SK-N-SH (cell line): ENCODE results near the gene EEF1B2. TPM values are rescaled to one million over a fixed set of nuclear protein-coding genes. Genes with fewer than 3 reads are reported as not detected.

Experiments
- CTCF ChIA-PET: fragments of 300-600, 350-600 bp; formaldehyde crosslinking; extraction: SDS; loops from one replicate; lab custom pipeline; 2021; lab: Yijun Ruan, JAX
- POLR2A ChIA-PET: fragments of 350-600 bp; sonication (Branson Sonifier 250); formaldehyde crosslinking; extraction: SDS; loops from one replicate; lab custom pipeline; 2020; ENCODE audit warnings: antibody characterized with exemption, inconsistent platforms; lab: Yijun Ruan, JAX
- DNase-seq: peaks from one replicate; pipeline ENCODE4 v3.0.0; 2012
- H2AFZ ChIP-seq: fragments of 200-600 bp; sonication (generic); 2 replicates; pipeline ENCODE4 v1.8.1; 2016; ENCODE audit warnings: antibody characterized with exemption, mild to moderate bottlenecking, low read depth
- H3F3A ChIP-seq: fragments of 200-600 bp; sonication (generic); replicated peaks from 2 replicates; pipeline ENCODE3; 2016; ENCODE audit warnings: antibody characterized with exemption, mild to moderate bottlenecking; ENCODE audit not compliant: insufficient read depth
- H3K27ac ChIP-seq, 2 experiments: fragments of 200-500 bp in 1 of 2; fragments of 200-600 bp in 1 of 2; sonication (Bioruptor generic) in 1 of 2; sonication (generic), shearing (Covaris generic) in 1 of 2; 2 replicates each; pipeline versions ENCODE4 v1.5.1 to v1.6.1; 2014 to 2016; ENCODE audit warnings: low read depth in 2 of 2, inconsistent platforms in 1 of 2, low read length in 1 of 2, mild to moderate bottlenecking in 1 of 2, mixed read lengths in 1 of 2
- H3K27me3 ChIP-seq: fragments of 200-600 bp; sonication (generic), shearing (Covaris generic); 2 replicates; pipeline ENCODE4 v1.6.1; 2016; ENCODE audit warnings: mixed run types; ENCODE audit not compliant: insufficient read depth
- H3K36me3 ChIP-seq, 2 experiments: fragments of 200-500 bp in 1 of 2; fragments of 200-600 bp in 1 of 2; sonication (Bioruptor generic) in 1 of 2; sonication (generic) in 1 of 2; replicated peaks in 1 of 2; 2 replicates each; pipeline versions ENCODE3 to v1.5.1; 2014 to 2016; ENCODE audit warnings: low read length in 1 of 2, mild to moderate bottlenecking in 1 of 2; ENCODE audit not compliant: insufficient read depth in 2 of 2, control insufficient read depth in 1 of 2
- H3K4me1 ChIP-seq, 2 experiments: fragments of 200-500 bp in 1 of 2; fragments of 200-600 bp in 1 of 2; sonication (Bioruptor generic) in 1 of 2; sonication (generic), shearing (Covaris generic) in 1 of 2; 2 replicates each; pipeline versions ENCODE4 v1.5.1 to v1.6.1; 2014 to 2016; ENCODE audit warnings: low read depth in 1 of 2, low read length in 1 of 2, mixed run types in 1 of 2; ENCODE audit not compliant: insufficient read depth in 2 of 2, control insufficient read depth in 1 of 2
- H3K4me2 ChIP-seq: fragments of 200-600 bp; sonication (generic), shearing (Covaris generic); 2 replicates; pipeline ENCODE4 v1.6.1; 2017; ENCODE audit warnings: mixed run types
- H3K4me3 ChIP-seq, 2 experiments: fragments of 200-500 bp in 1 of 2; fragments of 200-600 bp in 1 of 2; sonication (Bioruptor generic) in 1 of 2; sonication (generic), shearing (Covaris generic) in 1 of 2; 2 replicates each; pipeline versions ENCODE4 v1.5.1 to v1.8.1; 2014 to 2016; ENCODE audit warnings: low read depth in 2 of 2, inconsistent platforms in 1 of 2, low read length in 1 of 2, mild to moderate bottlenecking in 1 of 2, mixed read lengths in 1 of 2, moderate library complexity in 1 of 2
- H3K79me2 ChIP-seq: fragments of 200-600 bp; sonication (generic); 2 replicates; pipeline ENCODE4 v1.8.1; 2017; ENCODE audit warnings: mild to moderate bottlenecking; ENCODE audit not compliant: insufficient read depth
- H3K9ac ChIP-seq: fragments of 200-600 bp; sonication (generic); 2 replicates; pipeline ENCODE4 v1.6.1; 2017; ENCODE audit warnings: mixed run types
- H3K9me2 ChIP-seq: fragments of 200-600 bp; sonication (generic); 2 replicates; pipeline ENCODE4 v1.6.1; 2017; ENCODE audit warnings: mixed run types
- H3K9me3 ChIP-seq: fragments of 200-600 bp; sonication (generic); 2 replicates; pipeline ENCODE4 v1.6.1; 2017; ENCODE audit warnings: mixed run types, mild to moderate bottlenecking, moderate library complexity
- H4K20me1 ChIP-seq: fragments of 200-600 bp; sonication (generic); 2 replicates; pipeline ENCODE4 v1.6.1; 2017; ENCODE audit warnings: mild to moderate bottlenecking, mixed run types; ENCODE audit not compliant: insufficient read depth
- CHD2 ChIP-seq: fragments of 150-350 bp; IDR thresholded peaks from 2 replicates; pipeline ENCODE4 v1.6.1; 2018; ENCODE audit warnings: low read length; ENCODE audit not compliant: partially characterized antibody
- EP300 ChIP-seq, 2 experiments: IDR thresholded peaks; 2 replicates each; pipeline versions ENCODE4 v1.4.0 to v1.6.1; 2012; ENCODE audit warnings: borderline replicate concordance in 1 of 2, low read depth in 1 of 2, low read length in 1 of 2
- EZH2phosphoT487 ChIP-seq: fragments of 200-600 bp; sonication (generic); IDR thresholded peaks from 2 replicates; pipeline ENCODE4 v1.6.1; 2017; ENCODE audit warnings: low read depth, mixed run types, mild to moderate bottlenecking, antibody characterized with exemption, moderate library complexity, borderline replicate concordance
- FOXJ3 ChIP-seq: sonication (generic); formaldehyde crosslinking; IDR thresholded peaks from 2 replicates; pipeline ENCODE4 v1.5.1; 2020; ENCODE audit warnings: mild to moderate bottlenecking, missing genetic modification reagents
- FOXM1 ChIP-seq: IDR thresholded peaks from 2 replicates; pipeline ENCODE4 v1.4.0; 2012; ENCODE audit warnings: low read depth, mild to moderate bottlenecking
- GATA2 ChIP-seq: sonication (generic); formaldehyde crosslinking; IDR thresholded peaks from 2 replicates; pipeline ENCODE4 v1.5.0; 2020; ENCODE audit warnings: mild to moderate bottlenecking, missing genetic modification reagents
- MEF2A ChIP-seq: IDR thresholded peaks from 2 replicates; pipeline ENCODE4 v1.4.0; 2012; ENCODE audit warnings: low read depth, borderline replicate concordance
- MXI1 ChIP-seq: IDR thresholded peaks from 2 replicates; pipeline ENCODE4 v1.6.1; 2012; ENCODE audit warnings: mild to moderate bottlenecking, low read depth, low read length, improper control_type of control experiment
- NFIC ChIP-seq: IDR thresholded peaks from 2 replicates; pipeline ENCODE4 v1.4.0; 2012; ENCODE audit warnings: borderline replicate concordance
- NRF1 ChIP-seq: IDR thresholded peaks from 2 replicates; pipeline ENCODE4 v1.6.1; 2012; ENCODE audit warnings: low read depth, mild to moderate bottlenecking, low read length
- POLR2AphosphoS5 ChIP-seq: IDR thresholded peaks from 2 replicates; pipeline ENCODE4 v1.6.1; 2012; ENCODE audit warnings: low read depth, low read length
- RCOR1 ChIP-seq: fragments of 150-350 bp; IDR thresholded peaks from 2 replicates; pipeline ENCODE4 v1.6.1; 2017; ENCODE audit warnings: antibody characterized with exemption, low read length
- SIN3A ChIP-seq: IDR thresholded peaks from 2 replicates; pipeline ENCODE4 v1.6.1; 2012; ENCODE audit warnings: low read depth, mild to moderate bottlenecking, low read length, moderate library complexity, borderline replicate concordance
- SMC3 ChIP-seq: IDR thresholded peaks from 2 replicates; pipeline ENCODE4 v1.6.1; 2012; ENCODE audit warnings: low read depth, low read length, improper control_type of control experiment
- TCF12 ChIP-seq: IDR thresholded peaks from 2 replicates; pipeline ENCODE4 v1.4.0; 2012
- TEAD4 ChIP-seq: IDR thresholded peaks from 2 replicates; pipeline ENCODE4 v1.4.0; 2012; ENCODE audit warnings: mild to moderate bottlenecking, borderline replicate concordance; ENCODE audit not compliant: insufficient read depth
- WGBS: methylation state at CpG from one replicate; pipeline ENCODE4 v1.1.6; 2017; ENCODE audit warnings: low lambda C conversion rate; 5-methylcytosine and 5-hydroxymethylcytosine counted together
- polyA plus RNA-seq, 3 experiments: library from polyadenylated mRNA; depleted of rRNA; stranded (reverse); fragments of >200 nt; gene quantifications; 2 replicates each; pipeline ENCODE4 v1.2.3, GENCODE V29; 2012
- TF ChIP-seq, protein P1 (sequence below): IDR thresholded peaks from 2 replicates; pipeline ENCODE4 v1.4.0; 2012; ENCODE audit warnings: low read depth, borderline replicate concordance
- TF ChIP-seq, protein P2 (sequence below): IDR thresholded peaks from 2 replicates; pipeline ENCODE4 v1.4.0; 2012; ENCODE audit warnings: low read depth, borderline replicate concordance
- TF ChIP-seq, protein P3 (sequence below): IDR thresholded peaks from 2 replicates; pipeline ENCODE4 v1.4.0; 2012; ENCODE audit warnings: low read depth
- TF ChIP-seq, protein P4 (sequence below): fragments of 150-350 bp; IDR thresholded peaks from 2 replicates; pipeline ENCODE4 v1.6.1; 2017; ENCODE audit warnings: antibody characterized with exemption, low read length, low read depth, borderline replicate concordance
- TF ChIP-seq, protein P5 (sequence below): fragments of 200-600 bp; sonication (generic); IDR thresholded peaks from 2 replicates; pipeline ENCODE4 v1.6.1; 2017; ENCODE audit warnings: antibody characterized with exemption, mild to moderate bottlenecking, moderate library complexity

The EEF1B2 gene
- polyA plus RNA-seq, 1 of the 3 experiments (the other 2 are of a cell fraction): 815 TPM

DNA sequence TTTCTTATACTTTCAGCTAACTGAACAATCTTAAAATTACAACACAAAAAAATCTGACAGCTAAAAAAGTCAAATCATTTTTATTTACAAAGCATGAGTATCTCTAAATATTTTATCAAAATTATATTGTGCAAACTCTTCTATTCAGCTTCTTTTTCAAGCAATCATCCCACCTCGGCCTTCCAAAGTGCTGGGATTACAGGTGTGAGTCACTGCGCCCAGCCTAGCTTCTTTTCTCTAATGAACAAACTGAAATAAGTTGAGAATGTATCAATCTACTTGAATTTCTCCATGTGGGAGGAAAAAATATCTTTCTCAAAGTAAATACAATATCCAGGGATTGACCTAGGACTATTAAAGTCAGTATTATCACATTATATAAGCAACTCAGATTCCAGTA lies 15.3 kb upstream of the EEF1B2 start:
- no peaks in the 10 kb centered on the region for H4K20me1 ChIP-seq
- 90% methylated on average over 2 of the region's 2 CpGs for WGBS

DNA sequence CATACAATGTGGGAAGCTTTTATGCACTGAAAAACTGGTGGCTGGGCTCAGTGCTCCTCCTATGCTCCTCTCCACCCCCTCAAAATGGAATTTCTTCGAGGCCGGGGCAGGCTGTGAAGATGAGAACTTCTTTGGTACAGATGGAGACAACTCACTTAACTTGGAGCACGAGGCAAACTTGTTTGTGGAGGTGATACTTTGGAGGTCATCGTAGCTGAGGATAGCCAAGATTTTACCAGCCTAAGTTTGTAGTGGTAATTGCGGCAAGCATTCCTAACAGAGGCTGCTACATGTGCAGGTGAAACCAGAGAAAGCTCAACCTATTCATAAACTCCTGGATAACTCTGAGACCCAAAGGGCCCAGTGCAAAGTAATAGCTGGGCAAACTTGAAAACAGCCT lies 14.0 kb upstream of the EEF1B2 start:
- WGBS: 80% methylated on average over 5 of the region's 5 CpGs
- TF ChIP-seq GATA2 (CRISPR knock-in tag) (no peak), EP300 (IDR thresholded peaks at IDR 0.05; ENCODE audit: borderline replicate concordance in 1 of 2, low read depth in 1 of 2, low read length in 1 of 2) (no peak), SMC3 (no peak), FOXM1 (no peak)
- TF ChIP-seq, protein P1, sequence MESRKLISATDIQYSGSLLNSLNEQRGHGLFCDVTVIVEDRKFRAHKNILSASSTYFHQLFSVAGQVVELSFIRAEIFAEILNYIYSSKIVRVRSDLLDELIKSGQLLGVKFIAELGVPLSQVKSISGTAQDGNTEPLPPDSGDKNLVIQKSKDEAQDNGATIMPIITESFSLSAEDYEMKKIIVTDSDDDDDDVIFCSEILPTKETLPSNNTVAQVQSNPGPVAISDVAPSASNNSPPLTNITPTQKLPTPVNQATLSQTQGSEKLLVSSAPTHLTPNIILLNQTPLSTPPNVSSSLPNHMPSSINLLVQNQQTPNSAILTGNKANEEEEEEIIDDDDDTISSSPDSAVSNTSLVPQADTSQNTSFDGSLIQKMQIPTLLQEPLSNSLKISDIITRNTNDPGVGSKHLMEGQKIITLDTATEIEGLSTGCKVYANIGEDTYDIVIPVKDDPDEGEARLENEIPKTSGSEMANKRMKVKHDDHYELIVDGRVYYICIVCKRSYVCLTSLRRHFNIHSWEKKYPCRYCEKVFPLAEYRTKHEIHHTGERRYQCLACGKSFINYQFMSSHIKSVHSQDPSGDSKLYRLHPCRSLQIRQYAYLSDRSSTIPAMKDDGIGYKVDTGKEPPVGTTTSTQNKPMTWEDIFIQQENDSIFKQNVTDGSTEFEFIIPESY: no peak
- TF ChIP-seq, protein P2, sequence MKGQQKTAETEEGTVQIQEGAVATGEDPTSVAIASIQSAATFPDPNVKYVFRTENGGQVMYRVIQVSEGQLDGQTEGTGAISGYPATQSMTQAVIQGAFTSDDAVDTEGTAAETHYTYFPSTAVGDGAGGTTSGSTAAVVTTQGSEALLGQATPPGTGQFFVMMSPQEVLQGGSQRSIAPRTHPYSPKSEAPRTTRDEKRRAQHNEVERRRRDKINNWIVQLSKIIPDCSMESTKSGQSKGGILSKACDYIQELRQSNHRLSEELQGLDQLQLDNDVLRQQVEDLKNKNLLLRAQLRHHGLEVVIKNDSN: no peak

More for the DNA sequence above, 15.3 kb upstream of the EEF1B2 start:
- ChIA-PET POLR2A (interaction anchor here (0.6 kb wide), 1 partner anchor 9 kb away, joined by 3 read pairs; no protein-coding TSS in a partner anchor), CTCF (interaction anchor here (1.5 kb wide), 1 partner anchor 58 kb away, joined by 3 read pairs; the partner anchor contains the start of gene INO80D)
- Histone ChIP-seq H3K9ac (no peak overlapping the region), H3K36me3 (peaks cover 70 to 79% of the 10 kb centered on the region in 2 experiments)
- no peak for TF ChIP-seq TCF12
- TF ChIP-seq TEAD4: no peak
- TF ChIP-seq, protein P2: no peak
- TF ChIP-seq NFIC: no peak
- no peak for TF ChIP-seq NRF1
- TF ChIP-seq, protein P3, sequence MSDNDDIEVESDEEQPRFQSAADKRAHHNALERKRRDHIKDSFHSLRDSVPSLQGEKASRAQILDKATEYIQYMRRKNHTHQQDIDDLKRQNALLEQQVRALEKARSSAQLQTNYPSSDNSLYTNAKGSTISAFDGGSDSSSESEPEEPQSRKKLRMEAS: no peak
- TF ChIP-seq POLR2AphosphoS5: no peak
- TF ChIP-seq, protein P4, sequence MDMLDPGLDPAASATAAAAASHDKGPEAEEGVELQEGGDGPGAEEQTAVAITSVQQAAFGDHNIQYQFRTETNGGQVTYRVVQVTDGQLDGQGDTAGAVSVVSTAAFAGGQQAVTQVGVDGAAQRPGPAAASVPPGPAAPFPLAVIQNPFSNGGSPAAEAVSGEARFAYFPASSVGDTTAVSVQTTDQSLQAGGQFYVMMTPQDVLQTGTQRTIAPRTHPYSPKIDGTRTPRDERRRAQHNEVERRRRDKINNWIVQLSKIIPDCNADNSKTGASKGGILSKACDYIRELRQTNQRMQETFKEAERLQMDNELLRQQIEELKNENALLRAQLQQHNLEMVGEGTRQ: no peak
- no peak for TF ChIP-seq CHD2
- TF ChIP-seq FOXJ3: no peak
- no peak for TF ChIP-seq SIN3A
- TF ChIP-seq EZH2phosphoT487: no peak
- TF ChIP-seq, protein P5, sequence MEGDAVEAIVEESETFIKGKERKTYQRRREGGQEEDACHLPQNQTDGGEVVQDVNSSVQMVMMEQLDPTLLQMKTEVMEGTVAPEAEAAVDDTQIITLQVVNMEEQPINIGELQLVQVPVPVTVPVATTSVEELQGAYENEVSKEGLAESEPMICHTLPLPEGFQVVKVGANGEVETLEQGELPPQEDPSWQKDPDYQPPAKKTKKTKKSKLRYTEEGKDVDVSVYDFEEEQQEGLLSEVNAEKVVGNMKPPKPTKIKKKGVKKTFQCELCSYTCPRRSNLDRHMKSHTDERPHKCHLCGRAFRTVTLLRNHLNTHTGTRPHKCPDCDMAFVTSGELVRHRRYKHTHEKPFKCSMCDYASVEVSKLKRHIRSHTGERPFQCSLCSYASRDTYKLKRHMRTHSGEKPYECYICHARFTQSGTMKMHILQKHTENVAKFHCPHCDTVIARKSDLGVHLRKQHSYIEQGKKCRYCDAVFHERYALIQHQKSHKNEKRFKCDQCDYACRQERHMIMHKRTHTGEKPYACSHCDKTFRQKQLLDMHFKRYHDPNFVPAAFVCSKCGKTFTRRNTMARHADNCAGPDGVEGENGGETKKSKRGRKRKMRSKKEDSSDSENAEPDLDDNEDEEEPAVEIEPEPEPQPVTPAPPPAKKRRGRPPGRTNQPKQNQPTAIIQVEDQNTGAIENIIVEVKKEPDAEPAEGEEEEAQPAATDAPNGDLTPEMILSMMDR: no peak
- no peak for TF ChIP-seq MXI1
- TF ChIP-seq MEF2A: no peak
- TF ChIP-seq RCOR1: no peak
- TF ChIP-seq, all 33 proteins: peak for 0
- Histone ChIP-seq H3K27ac (no peak overlapping the region), H3F3A (peaks cover 3% of the 10 kb centered on the region), H3K9me3 (no peaks in the 10 kb centered on the region), H3K9me2 (no peaks in the 10 kb centered on the region), H3K27me3 (no peaks in the 10 kb centered on the region), H2AFZ (no peak overlapping the region), H3K79me2 (peaks cover 6% of the 10 kb centered on the region; the same call in 1 of the 2 replicates), H3K4me2 (no peak overlapping the region), H3K4me3 (no peak overlapping the region), H3K4me1 (no peaks in the 10 kb centered on the region)
- DNase-seq: no peak

More for the DNA sequence above, 14.0 kb upstream of the EEF1B2 start:
- POLR2A ChIA-PET: no interaction called here
- peaks cover 74 to 82% of the 10 kb centered on the region in 2 experiments for H3K36me3 ChIP-seq
- H3F3A ChIP-seq: peaks cover 3% of the 10 kb centered on the region
- H3K4me2 ChIP-seq: no peak overlapping the region
- H4K20me1 ChIP-seq: no peaks in the 10 kb centered on the region
- no peak overlapping the region for H3K4me3 ChIP-seq
- H3K27me3 ChIP-seq: no peaks in the 10 kb centered on the region
- H3K9me3 ChIP-seq: no peaks in the 10 kb centered on the region
- peaks cover 13% of the 10 kb centered on the region for H3K79me2 ChIP-seq
- H3K4me1 ChIP-seq: no peaks in the 10 kb centered on the region
- CTCF ChIA-PET: interaction anchor here (1.5 kb wide), 1 partner anchor 59 kb away, joined by 3 read pairs; the partner anchor contains the start of gene INO80D
- no peak for DNase-seq
- H3K27ac ChIP-seq: no peak overlapping the region
- H3K9ac ChIP-seq: no peak overlapping the region
- H3K9me2 ChIP-seq: no peaks in the 10 kb centered on the region
- H2AFZ ChIP-seq: no peak overlapping the region
